HTERT RPE-1 (cell line): Measurements from ENCODE around the gene DLG2.

Experiments
- in situ Hi-C: fragments of 300-500 bp; cut with MboI; formaldehyde crosslinking; loops from 4 replicates; pipeline ENCODE4 v1.14.3; 2020; ENCODE audit warnings: low sequenced_read_pairs

Gene DLG2

DNA sequence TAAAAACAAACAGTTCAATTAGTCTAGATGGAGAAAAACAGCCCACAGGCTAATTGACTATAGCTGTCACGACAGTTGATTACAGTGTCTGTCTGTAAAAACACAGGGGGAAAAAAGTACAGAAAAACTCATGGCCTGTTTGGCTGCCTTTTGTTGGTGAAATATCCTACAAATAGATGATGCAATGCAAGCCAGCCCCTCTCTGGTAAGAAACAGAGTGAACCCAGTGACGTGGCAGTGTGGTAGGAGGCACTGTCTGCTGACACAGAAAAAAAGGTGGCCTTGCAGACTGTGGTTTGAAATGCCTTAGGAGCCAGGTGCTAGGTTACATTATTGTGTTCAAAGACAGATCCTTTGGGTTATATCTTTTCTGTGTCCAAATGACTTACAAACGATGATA lies 1909.6 kb downstream of the DLG2 start:
- in situ Hi-C loops, result no loop called here

DNA sequence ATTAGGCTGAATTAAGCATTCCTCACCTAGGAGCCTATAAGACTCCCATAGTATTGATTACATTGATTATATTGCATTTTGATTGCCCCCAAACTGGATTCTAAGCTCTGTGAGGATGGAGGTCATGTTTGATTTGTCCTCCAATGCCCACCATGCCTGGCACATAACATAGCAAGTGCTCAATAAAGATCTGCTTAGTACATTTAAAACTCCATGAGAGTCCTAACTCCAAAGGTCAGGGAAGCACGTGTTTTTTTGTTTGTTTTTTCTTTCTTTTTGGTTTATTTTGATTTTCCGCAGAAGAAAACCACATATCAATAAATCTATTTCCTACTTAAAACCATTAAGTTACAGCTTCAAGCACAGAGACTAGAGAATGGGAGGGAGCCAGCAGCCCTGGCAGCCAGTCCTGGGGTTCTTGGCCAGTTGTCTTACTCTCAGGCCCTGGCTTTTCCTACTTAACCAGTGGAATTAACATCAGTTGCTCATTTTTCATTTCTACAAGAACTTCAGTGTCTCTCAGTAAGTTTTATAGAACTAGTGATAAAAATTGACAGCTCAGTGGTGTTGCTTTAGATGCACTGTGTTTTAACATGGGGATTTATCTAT lies 1911.1 kb downstream of the DLG2 start:
- in situ Hi-C loops, result no loop called here

DNA sequence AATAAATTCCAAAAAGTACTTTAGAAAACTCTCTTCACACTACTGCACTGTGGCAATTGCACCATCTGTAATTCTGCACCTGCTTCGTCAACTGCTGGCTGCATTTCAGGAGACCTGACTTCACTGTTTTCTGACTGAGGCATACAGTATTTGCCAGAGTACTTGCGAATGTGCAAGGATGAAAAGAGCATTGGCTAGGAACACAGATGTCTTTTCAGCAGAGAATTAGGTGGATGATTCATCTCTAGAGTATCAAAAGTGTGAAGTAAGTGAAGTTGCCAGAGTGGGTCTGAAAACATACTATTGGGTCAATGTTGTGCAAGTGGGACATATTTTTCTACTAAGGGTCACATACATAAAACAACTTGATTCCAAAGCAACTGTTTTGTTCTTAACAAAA lies 1913.4 kb downstream of the DLG2 start:
- in situ Hi-C loops, result no loop called here

DNA sequence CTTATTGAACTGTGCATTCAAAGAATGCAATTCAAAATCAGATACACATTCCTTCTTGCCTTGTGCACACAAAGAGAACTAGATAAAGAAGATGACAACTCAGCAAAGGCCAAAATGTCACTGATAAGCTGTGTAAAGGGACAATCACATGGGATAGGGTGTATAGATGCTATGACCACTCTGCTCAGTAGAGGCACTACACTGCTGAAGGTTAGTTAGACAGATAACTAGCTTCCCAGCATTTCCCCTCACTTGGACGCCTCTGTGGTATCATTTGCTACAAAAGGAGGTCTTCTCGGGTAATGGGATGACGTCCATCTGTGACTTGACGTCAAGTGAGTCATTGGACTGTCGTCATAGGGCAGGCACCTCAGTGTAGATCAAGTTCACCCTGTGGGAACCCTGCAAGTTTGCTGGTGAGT lies 1916.0 kb downstream of the DLG2 start:
- in situ Hi-C loops, result no loop called here

DNA sequence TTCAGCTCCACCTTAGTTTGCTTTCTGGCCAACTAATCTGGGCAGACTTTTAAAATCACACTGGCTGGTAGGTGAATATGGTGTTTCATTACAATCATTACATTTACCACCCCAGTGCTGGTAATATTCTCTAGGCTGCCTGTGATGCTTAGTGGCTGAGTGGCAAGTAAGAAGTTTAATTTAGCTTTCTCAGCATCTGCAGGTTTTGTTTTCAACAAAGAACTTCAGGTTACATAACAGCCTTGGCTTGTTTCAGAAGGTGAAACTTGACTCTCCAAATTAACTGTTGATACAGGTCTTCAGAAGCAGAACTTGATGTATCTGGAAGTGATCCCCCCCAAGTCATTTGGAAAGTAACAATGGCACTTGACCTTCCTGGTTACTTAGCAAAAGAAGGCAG lies 1917.7 kb downstream of the DLG2 start:
- in situ Hi-C loops, result no loop called here

DNA sequence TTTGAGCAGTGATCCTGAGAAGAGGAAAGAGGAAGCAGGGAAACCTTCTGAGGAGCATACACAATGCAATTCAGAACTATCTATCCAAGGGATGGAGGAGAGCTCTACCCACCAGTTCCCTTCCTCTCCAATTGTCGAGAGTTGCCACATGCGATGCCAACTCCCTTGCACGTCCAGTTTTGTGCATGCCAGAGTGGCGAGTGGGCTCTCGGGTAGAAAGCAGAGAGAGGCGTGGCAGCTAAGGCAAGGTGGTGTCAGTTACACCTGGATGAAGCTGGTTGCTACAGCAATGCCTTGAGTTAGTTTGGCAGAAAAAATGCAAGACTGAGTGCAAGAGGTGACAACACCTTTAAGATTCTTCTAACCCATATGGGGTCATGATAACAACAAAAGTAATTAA lies 1920.6 kb downstream of the DLG2 start:
- in situ Hi-C loops, result no loop called here

DNA sequence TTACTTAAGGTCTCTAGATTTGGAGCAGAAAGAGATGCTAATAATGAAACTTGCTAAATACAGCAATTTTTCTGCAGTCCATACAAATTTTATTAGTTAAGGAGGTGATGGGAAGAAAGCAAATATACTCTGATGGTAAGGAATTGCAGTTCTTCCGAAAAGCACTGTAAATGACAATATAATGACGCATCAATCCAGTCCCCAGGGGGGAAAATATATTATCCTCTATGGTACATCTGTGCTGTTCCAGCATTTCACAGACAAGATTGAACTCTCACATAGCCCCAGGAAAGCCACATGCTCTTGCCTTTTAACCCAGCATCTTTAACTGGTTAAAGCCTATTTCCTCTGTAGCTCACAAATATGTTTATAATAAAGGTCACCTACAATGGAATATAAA lies 1924.3 kb downstream of the DLG2 start:
- in situ Hi-C loops, result no loop called here

DNA sequence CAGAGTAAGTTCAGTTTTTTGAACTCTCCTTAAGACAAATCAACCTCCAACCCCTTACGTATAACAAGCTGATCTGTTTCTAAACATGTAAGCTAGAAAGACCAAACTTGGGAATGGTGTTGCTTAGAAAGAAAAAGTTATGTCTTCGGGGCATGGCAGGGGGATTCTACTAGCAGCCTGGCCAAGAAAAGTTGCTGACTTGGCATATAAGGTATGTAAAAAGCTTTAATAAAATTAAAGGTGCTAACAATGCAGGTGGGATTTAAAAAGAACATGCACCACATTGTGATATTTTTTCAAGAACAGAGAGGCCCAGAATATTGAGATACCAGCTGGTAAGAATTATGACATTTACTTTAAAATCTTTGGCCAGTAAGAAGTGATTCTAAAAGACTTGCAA lies 1929.6 kb downstream of the DLG2 start:
- in situ Hi-C loops, result no loop called here

DNA sequence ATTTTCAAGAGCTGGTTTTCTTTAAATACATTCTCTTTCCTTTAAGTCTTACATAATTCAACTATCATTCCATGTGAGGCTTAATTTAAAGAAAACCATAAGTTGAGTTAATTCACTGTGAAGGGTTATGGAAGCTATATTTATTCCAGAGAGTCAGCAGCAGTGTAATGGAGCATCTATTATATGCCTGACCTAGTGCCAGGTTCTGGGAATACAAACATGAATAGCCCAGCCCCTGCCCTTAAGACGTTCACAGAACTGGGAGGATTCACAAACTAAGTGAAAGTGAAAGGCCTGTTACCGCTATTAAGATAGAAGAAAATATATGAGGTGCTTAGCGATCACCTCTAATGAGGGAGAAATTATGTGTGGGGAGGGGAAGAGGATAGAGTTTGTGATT lies 1932.1 kb downstream of the DLG2 start:
- in situ Hi-C loops, result no loop called here

DNA sequence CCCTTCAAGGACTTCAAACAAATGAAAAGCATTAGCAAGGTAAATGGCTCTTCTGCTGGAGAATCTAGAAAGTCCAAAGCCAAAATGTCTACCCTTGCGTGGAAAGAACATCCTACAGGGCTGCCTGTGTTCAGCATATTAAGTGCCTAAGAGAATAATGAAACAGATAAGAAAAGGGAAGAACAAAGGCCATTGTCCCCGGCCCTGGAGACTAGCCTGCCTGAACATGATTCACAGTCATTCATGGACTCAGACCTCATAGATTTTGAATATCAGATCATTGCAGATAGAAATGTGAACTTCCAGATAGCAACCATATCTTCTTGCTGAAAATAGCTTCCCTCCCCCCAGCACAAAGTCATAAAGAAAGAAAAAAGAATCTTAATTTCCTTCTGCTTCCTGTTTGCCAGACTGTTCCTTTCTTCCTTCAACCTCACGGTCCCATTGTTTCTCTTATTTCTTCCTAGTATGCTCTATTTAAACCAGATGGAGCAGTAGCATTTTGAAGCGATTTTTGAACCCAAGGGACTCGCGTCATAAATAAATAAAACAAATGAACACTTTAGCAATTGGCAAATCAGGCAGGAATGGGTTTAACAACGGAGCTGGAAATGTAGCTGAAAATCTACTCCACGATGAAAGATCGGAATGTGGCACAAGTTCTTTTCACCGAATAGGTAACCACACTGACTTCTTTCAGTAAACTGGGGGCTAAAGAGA lies 1932.8 kb downstream of the DLG2 start:
- in situ Hi-C loops, result no loop called here

DNA sequence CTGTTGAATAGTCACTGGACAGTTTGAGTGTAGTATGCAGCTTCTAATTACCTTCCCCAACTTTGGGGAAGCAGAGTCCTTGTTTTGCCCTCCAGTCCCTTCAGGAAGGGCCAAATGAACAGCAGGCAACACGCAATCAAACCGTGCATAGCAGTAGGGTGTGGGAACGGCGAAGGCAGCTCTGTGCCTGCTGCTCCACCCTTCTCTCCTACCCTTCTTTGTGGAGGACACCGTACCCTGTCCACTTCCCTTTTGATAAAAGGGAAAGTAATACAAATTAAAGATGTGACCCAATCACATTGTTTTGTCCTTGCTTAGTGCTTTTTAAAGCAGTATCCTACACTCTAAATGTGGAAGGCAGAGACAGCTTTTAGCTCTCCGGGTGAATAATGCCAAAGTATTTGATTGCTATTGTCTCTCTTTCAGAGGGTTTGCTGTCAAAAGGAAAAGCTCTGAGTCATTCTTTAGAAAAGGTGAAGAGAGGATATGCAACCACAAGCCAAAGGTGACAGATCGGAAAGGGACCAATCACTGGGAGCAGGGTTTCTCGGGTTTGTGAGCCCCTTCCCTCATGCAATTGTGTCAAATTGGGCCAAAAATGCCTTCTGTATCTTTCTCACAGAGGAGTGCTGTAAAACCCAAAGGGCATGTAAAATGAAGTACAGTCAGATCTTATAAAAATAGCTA lies 1933.7 kb downstream of the DLG2 start:
- in situ Hi-C loops, result no loop called here

DNA sequence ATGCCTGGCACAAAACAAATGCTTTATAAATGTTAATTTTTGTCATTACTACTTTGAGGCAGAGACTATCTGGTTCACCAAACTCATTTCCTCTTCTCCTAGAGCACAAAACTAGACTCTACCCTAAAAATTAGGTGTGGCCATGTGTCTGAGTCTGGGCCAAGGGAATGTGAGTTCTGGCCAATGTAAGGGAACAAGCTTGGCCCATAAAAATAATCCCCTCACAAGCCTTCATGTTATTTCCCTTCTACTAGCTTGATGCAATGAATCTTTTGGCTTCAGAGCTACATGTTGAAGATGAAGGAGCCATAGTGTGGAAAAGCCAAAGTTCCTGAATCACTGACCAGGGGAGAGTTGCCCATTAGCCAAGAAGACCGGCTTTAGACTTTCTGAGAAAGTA lies 1934.5 kb downstream of the DLG2 start:
- in situ Hi-C loops, result no loop called here

DNA sequence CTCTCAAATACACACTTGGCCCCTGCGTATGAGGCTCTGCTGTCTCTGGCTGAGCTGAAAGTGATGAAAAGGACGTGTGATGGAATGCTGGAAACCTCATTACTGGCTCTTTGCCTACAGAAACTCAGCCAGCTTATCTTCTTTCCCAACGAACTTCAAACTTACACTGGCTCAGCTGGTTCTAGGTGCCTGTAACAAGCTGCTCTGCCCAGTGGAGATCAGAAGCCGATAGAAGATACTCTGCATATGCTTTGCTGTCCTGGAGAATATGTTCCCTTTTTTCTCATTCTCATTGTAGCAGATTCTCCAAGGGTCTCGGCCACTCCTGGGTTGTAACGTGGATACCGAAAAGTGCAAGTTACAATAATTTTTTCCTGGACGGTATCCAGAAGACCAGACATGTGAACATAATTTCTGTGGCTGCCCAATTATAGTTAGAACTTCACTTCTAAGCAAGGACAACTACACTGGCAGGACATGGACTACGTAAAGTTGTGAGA lies 1935.6 kb downstream of the DLG2 start:
- in situ Hi-C loops, result no loop called here

DNA sequence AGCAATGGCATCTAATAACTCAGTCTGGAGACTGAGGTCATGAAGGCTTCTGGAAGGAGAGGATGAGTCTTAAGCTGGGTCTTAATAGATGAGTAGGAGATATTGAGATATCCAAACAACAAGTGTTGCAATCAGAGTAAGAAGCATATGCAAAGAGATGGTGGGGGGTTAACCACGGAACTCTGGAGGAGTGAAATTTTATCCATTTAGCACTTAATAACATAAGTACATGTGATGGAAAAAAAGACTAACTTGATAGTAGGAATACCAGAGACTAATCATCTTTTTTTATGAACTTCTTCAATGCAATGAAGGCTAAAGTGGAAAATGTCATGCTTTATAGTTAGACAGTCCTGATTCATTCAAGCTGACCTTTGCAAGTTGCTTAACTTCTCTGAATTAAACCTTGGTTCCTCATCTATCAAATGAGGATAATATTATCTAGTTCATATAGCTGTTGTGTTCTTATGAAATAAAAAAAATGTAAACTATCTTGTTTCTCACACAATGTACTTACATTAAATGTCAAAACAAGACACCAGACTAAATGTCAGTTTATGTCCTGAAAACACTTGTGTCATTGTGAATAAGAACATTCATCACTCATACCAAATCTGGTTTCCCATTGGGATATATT lies 1937.9 kb downstream of the DLG2 start:
- in situ Hi-C loops, result no loop called here

DNA sequence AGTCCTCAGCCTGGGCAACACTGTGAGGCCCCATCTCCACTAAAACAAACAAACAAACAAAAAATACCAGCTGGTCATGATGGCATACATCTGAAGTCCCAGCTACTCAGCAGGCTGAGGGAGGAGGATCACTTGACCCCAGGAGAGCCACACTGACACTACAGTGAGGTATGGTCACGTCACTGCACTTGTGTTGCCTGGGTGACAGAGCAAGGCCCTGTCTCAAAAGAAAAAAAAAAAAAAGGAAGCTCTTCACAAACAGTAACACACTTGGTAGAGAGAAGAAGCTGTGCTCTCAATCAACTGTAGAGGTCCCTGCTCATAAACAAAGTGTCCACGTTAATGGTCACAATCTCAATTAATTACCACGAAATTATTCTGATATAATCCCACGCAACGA lies 1939.4 kb downstream of the DLG2 start:
- in situ Hi-C loops, result no loop called here

DNA sequence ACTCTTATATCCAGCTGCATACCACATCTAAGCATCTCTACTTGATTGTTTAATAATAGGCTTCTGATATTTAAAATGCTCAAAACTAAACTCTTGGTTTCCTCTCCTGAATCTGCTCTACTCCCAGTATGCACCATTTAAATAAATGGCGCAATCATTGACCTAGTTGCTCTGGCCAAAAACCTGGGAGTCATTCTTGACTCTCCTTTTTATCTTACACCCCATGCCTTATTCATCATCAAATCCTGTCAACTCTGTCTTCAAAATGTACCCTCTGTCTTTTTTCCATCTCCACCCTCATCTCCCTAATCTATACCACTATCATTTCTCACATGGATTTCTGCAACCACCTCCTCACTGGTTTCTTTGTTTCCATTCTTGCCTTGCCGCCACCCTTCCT lies 1941.4 kb downstream of the DLG2 start:
- in situ Hi-C loops, result no loop called here

DNA sequence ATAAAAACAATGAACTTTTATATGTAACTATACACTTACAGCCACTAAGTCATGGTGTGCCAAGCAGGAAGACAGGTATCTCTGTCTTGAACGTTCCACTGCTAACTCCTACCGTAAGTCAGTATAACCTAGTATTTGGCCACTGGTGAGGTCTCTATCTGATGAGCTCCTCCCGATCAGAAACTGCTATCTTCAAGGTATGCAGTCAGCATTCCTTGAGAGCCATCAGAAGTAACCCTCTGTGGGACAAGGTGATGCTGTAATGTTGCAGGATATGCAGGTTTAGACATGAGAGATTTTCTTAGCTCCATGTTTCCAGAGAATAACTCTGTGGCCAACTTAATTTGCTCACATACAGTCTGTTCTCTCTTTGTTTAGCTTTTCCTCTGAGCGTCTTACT lies 1943.1 kb downstream of the DLG2 start:
- in situ Hi-C loops, result no loop called here

DNA sequence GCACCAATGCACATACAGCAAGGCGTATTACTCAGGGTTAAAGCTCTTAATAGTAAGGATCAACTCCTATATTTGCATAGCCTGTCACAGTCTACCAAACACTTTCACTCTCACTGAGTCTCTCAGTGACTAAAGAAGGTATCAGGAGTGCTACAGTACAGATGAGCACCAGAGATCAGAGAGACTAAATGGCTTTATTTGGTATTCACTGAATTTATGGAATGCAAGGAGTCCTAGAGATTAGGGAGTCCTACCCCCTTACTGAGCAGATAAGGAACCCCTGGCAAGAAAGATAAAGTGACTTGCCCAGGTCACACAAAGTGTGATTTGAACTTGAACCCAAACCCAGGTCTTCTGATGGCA lies 1944.6 kb downstream of the DLG2 start:
- in situ Hi-C loops, result no loop called here

DNA sequence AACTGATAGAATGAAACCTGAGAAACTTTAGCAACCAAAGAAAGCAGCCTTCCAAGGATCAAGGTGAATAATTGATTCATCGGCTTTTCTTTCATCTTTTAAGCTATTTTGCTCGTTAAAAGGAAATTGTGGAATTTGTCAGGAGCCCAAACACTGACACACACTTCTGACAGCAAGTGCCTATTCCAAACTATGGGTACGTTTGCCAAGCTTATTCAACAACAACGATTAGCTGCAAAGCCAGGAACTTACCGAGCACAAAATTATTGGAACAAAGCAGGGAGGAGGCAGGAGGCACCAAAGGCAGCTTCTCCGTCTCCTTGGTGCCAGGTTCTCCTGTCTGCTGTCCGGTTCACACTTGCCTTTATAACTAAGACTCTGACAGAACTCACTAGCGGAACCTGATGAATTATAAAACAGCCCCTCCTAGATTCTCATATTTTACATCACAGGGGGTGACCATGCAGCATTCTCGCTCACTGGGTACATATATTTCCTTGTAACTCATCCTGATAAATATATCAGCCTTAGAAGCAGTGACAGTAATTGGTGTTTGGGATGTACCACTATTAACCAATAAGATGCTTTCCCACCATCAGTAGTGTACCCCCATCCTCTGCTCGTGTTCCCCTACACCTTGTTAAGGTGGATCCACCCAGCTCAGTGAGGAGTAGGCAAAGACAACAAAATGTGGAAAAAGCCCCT lies 1945.1 kb downstream of the DLG2 start:
- in situ Hi-C loops, result no loop called here

DNA sequence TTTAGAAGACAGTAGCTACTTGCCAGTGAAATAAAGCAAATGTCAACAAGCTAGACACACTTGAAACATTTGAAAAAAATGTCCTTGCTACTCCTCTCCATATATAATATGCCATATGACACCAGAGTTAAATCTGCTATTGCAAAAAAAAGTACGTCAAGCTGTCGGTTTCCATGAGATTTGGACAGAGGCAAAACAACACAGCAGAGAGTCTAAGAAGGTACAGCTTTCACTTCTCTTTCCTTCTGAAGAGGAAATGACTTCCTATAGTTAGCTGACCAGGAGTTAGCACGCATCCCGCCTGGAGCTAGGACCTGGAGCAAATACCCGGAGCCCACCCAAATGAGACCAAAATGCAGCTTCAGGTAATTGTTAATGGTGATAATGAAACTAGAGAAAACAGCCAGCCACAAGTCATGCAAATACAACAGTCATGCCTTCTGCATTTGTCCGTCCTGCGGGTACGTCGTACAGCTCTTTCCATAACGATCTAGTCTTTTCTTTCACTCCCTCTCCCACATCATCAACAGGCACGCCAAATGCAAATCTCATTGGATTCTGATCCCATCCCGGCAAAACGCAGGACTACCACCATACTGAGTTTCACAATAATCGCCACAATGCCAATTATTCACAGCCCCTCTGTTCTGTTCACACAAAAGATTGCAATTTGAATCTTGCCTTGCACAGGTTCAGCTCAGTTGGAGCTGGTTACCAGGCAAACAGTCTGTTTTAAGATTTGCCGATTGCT lies 1945.9 kb downstream of the DLG2 start:
- in situ Hi-C loops, result no loop called here
